ENCODE data around the gene MAP4K5.

MAP4K5 gene

DNA sequence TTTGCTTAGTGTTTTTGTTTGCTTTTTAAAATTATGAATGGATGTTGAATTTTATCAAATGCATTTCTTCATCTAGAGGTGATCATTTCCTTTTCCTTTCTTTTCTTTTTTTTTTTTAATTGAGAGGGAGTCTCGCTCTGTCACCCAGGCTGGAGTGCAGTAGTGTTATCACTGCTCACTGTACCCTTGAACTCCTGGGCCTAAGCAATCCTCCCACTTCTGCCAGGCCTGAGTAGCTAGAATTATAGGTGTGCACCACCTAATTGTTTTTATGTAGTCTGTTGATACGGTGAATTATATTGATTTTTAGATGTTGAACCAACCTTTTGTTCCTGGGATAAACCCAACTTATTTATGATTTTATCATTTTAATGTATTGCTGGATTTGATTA is 134.2 kb downstream of the MAP4K5 start:
- DNase-seq: no peak

DNA sequence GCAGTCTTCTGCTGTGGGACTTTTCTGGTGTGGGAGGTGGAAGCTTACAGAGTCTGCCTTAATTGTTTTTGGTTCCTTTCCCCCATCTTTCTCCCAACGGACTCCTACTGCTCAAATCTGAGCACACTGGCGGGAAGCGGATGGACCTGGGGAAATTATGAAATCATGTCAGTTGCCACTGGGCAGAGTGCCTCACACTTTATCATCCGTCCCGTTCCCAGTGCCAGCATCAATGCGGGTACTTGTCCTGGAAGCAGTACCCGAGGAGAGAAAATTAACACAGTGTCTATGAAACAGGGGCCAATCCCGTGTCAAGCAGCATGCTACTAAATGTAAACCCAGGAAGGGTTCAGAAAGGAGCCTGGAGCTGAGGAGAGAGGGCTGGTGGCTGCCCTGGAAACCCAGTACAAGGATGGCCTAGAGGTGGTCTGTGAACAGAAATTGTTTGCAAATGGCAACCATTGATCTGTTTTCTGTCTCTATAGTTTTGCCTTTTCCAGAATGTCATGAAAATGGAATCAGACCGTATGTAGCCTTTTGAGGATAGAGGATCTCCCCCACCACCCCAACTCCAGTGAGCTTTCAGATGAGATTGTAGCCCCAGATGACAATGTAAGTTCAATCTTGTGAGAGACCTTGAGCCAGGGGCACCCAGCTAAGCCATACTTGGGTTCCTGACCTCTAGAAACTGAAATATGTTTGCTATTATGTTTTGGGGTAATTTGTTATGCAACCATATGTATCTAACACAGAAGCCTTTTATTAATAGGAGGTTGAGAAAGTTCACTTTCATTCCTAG is 134.8 kb downstream of the MAP4K5 start:
- no peak for DNase-seq

- DNase-seq: peak; percentile 4
Measured at GRCh38 chr14:50396631-50397389, 135.6 kb downstream of the MAP4K5 start, which contains the start of gene CDKL1. Gene CDKL1 (minus strand): TSS chr14:50396881. CDS start chr14:50395868, 1,013 bp downstream.

GRCh38 chr14:50395448-50395847 is 136.9 kb downstream of the MAP4K5 start:
- DNase-seq: no peak

- DNase-seq: no peak
Measured at GRCh38 chr14:50394713-50395112, 137.7 kb downstream of the MAP4K5 start.

- no peak for DNase-seq
Measured at GRCh38 chr14:50389668-50390441, 142.5 kb downstream of the MAP4K5 start.

- DNase-seq: no peak
Measured at GRCh38 chr14:50388256-50388931, 144.0 kb downstream of the MAP4K5 start.

DNA sequence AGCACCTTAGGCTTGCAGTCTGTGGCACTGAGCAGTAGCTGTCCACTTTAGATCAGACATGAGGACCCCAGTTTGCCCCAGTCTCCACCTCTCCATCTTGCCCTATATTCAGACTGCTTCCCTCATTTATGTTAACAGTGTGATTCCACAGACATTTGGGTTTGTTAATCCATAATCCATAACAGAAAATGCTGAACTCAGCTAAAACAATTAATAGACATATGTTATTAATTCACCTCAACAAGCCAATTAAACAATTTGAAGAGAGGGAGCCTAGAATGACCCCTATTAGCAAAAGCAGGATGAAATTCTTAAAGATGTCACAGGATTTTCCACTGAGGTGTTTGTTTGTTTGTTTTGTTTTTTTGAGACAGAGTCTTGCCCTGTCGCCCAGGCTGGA is 144.8 kb downstream of the MAP4K5 start:
- no peak for DNase-seq

DNA sequence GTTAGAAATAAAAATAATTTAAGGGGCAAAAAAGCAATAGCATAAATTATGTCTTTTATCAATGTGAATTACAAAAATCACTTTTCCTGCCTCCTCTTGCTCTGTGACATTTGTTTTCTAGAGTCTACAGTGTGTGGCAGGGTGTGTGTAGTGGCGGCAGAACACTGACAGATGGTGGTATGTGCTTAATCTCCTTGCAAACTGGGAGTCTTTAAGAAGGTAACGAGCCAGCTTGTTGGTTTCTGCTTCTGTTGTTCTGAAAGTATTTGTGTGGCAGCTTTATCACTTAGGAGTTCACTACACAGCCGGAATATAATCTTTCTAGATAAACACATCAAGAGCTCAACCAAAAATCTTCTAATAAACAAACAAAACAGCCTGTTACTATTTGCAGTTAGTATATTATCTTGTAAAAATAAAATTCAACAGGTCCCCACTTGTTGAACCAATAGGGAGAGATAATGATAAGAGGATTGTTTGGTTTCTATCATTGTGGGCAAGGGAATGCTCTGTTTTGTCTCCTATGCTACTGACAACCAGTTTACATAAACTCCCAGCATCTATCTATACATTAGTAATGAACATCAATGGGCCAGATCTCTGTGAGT is 148.6 kb downstream of the MAP4K5 start:
- no peak for DNase-seq

GRCh38 chr14:50381823-50382287 is 150.5 kb downstream of the MAP4K5 start:
- no peak for DNase-seq

DNA sequence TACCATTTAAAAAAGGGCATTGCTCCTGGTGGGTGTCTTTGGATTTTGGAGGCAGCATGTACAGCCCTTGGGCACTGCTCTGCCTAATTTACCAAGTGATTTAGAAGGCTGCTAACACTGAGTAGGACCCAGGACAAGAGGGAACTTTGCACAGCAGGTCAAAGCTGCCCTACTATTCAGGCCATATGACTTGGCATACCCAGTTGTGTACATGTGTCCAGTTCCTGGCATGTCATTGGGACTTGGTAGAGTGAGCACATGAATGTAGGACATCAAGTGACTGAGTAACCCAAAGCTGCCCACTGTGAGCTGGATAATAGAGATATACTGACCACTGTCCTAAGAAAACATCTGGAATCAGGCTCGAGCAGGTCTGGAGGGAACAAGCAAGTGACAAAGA is 151.4 kb downstream of the MAP4K5 start:
- DNase-seq: no peak

GRCh38 chr14:50380455-50380854 is 151.9 kb downstream of the MAP4K5 start:
- DNase-seq: no peak

GRCh38 chr14:50379563-50379962 is 152.8 kb downstream of the MAP4K5 start:
- DNase-seq: no peak

- DNase-seq: no peak
Measured at GRCh38 chr14:50377550-50378085, 154.8 kb downstream of the MAP4K5 start.

DNA sequence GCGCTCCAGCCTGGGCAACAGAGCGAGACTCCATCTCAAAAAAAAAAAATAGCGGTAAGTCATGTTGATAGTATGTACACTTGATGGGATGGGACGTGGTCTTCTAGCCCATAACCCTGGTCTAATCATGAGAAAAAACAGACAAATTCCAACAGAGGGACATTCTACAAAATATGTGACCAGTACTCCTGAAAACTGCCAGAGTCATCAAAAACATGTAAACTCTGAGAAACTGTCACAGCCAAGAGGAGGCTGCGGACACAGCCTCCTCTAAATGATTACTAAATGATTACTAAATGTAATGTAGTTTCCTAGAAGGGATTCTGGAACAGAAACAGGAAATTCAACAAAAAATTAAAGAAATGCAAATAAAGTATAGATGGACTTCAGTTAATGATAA is 156.6 kb downstream of the MAP4K5 start:
- no peak for DNase-seq

GRCh38 chr14:50373959-50374358 is 158.4 kb downstream of the MAP4K5 start:
- no peak for DNase-seq

DNA sequence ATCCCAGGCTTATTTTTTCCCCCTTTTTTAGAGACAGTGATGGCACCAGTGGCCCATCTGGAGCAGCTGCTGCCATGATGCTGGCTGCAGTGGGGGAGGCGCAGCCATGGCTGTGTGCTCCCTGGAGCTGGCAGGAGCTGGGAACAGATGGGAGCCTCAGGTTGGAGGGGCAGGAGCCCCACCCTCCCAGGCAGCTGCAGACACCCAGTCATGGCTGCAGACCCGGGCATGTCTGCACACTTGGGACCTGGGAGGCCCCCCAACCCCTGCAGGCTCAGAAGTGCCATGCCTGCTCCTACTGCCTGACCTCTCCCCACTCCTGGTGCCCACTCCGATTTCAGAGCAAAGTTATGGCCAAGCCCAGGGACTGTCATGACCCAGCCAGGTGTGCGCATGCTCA is 160.8 kb downstream of the MAP4K5 start:
- no peak for DNase-seq

Data from effector CD8-positive, alpha-beta T cell (primary cell).